Activated CD4-positive, alpha-beta T cell treated with anti-CD3 and anti-CD28 coated beads for 1 hour (primary cell): ENCODE results near the gene SMIM1.

Experiments
- DNase-seq: peaks from one replicate; pipeline ENCODE4 v3.0.0-alpha.2; 2020

SMIM1 gene

GRCh38 chr1:3777647-3778589 lies 5.4 kb downstream of the SMIM1 start:
- no peak for DNase-seq

- no peak for DNase-seq
Observed at GRCh38 chr1:3778590-3779264, 6.2 kb downstream of the SMIM1 start.

- no peak for DNase-seq
Observed at GRCh38 chr1:3779265-3779911, 6.8 kb downstream of the SMIM1 start.

- DNase-seq: no peak
Observed at GRCh38 chr1:3779912-3780416, 7.4 kb downstream of the SMIM1 start.

- DNase-seq: no peak
Observed at GRCh38 chr1:3780901-3781300, 8.4 kb downstream of the SMIM1 start.

GRCh38 chr1:3783651-3784474 lies 11.3 kb downstream of the SMIM1 start:
- DNase-seq: no peak

- DNase-seq: no peak
Observed at GRCh38 chr1:3785045-3785444, 12.5 kb downstream of the SMIM1 start.

- DNase-seq: no peak
Observed at GRCh38 chr1:3785456-3786157, 13.1 kb downstream of the SMIM1 start.

GRCh38 chr1:3786468-3787348 lies 14.2 kb downstream of the SMIM1 start:
- no peak for DNase-seq

GRCh38 chr1:3787349-3787715 lies 14.8 kb downstream of the SMIM1 start:
- no peak for DNase-seq

GRCh38 chr1:3787745-3788605 lies 15.4 kb downstream of the SMIM1 start:
- no peak for DNase-seq

- no peak for DNase-seq
Observed at GRCh38 chr1:3788756-3789420, 16.3 kb downstream of the SMIM1 start.

GRCh38 chr1:3789421-3790300 lies 17.1 kb downstream of the SMIM1 start:
- DNase-seq: no peak

GRCh38 chr1:3790500-3790923 lies 18.0 kb downstream of the SMIM1 start:
- no peak for DNase-seq

- no peak for DNase-seq
Observed at GRCh38 chr1:3790952-3791351, 18.4 kb downstream of the SMIM1 start.

GRCh38 chr1:3795453-3796214 lies 23.1 kb downstream of the SMIM1 start:
- DNase-seq: no peak
